K562 treated with DMSO at 1 percent for 12 hours (cell line): ENCODE data around the gene USP17L27. TPM values are rescaled to one million over a fixed set of nuclear protein-coding genes. Genes with fewer than 3 reads are reported as not detected.

ENCODE experiments used
- total RNA-seq: library from RNA; unstranded; fragments of 300-600 nt; gene quantifications from 2 replicates; pipeline ENCODE4 v1.2.3, GENCODE V29; 2022; ENCODE audit not compliant: insufficient read depth

Gene USP17L27, protein sequence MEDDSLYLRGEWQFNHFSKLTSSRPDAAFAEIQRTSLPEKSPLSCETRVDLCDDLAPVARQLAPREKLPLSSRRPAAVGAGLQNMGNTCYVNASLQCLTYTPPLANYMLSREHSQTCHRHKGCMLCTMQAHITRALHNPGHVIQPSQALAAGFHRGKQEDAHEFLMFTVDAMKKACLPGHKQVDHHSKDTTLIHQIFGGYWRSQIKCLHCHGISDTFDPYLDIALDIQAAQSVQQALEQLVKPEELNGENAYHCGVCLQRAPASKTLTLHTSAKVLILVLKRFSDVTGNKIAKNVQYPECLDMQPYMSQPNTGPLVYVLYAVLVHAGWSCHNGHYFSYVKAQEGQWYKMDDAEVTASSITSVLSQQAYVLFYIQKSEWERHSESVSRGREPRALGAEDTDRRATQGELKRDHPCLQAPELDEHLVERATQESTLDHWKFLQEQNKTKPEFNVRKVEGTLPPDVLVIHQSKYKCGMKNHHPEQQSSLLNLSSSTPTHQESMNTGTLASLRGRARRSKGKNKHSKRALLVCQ
- not detected in 2 replicates for total RNA-seq

DNA sequence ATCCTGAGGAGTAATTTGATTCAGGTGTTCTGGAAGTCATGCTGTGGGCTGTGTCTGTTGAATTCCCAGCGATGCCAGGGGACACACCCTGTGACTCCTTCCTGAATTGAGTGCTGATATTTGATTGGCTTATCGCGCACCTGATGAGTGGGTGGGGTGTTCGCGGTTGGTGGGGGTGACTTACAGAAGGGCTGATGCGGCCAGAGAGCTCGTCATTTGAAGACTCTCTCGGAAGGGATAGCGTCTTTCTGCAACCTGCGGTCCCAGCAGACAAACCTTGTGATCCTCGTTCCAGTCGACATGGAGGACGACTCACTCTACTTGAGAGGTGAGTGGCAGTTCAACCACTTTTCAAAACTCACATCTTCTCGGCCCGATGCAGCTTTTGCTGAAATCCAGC, at the start of gene USP17L27:
TSS of gene USP17L27 (plus strand) at position 301 of the 400 bp plus-strand sequence. CDS start at position 301, 0 bp downstream.

DNA sequence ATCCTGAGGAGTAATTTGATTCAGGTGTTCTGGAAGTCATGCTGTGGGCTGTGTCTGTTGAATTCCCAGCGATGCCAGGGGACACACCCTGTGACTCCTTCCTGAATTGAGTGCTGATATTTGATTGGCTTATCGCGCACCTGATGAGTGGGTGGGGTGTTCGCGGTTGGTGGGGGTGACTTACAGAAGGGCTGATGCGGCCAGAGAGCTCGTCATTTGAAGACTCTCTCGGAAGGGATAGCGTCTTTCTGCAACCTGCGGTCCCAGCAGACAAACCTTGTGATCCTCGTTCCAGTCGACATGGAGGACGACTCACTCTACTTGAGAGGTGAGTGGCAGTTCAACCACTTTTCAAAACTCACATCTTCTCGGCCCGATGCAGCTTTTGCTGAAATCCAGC, 19.1 kb upstream of the USP17L27 start, which contains the start of gene USP17L24:
TSS of gene USP17L24 (plus strand) at position 301 of the 400 bp plus-strand sequence. CDS start at position 301, 0 bp downstream.

DNA sequence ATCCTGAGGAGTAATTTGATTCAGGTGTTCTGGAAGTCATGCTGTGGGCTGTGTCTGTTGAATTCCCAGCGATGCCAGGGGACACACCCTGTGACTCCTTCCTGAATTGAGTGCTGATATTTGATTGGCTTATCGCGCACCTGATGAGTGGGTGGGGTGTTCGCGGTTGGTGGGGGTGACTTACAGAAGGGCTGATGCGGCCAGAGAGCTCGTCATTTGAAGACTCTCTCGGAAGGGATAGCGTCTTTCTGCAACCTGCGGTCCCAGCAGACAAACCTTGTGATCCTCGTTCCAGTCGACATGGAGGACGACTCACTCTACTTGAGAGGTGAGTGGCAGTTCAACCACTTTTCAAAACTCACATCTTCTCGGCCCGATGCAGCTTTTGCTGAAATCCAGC, 14.3 kb upstream of the USP17L27 start, which contains the start of gene USP17L25:
TSS of gene USP17L25 (plus strand) at position 301 of the 400 bp plus-strand sequence. CDS start at position 301, 0 bp downstream.

DNA sequence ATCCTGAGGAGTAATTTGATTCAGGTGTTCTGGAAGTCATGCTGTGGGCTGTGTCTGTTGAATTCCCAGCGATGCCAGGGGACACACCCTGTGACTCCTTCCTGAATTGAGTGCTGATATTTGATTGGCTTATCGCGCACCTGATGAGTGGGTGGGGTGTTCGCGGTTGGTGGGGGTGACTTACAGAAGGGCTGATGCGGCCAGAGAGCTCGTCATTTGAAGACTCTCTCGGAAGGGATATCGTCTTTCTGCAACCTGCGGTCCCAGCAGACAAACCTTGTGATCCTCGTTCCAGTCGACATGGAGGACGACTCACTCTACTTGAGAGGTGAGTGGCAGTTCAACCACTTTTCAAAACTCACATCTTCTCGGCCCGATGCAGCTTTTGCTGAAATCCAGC, 9.6 kb upstream of the USP17L27 start, which contains the start of gene USP17L26:
TSS of gene USP17L26 (plus strand) at position 301 of the 400 bp plus-strand sequence. CDS start at position 301, 0 bp downstream.

GRCh38 chr4:9339103-9339502, 4.8 kb upstream of the USP17L27 start, which contains the start of gene USP17L5:
USP17L5 (plus strand) TSS chr4:9339403; CDS start chr4:9339403, 0 bp downstream.

DNA sequence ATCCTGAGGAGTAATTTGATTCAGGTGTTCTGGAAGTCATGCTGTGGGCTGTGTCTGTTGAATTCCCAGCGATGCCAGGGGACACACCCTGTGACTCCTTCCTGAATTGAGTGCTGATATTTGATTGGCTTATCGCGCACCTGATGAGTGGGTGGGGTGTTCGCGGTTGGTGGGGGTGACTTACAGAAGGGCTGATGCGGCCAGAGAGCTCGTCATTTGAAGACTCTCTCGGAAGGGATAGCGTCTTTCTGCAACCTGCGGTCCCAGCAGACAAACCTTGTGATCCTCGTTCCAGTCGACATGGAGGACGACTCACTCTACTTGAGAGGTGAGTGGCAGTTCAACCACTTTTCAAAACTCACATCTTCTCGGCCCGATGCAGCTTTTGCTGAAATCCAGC, 4.6 kb downstream of the USP17L27 start, which contains the start of gene USP17L28:
TSS of gene USP17L28 (plus strand) at position 301 of the 400 bp plus-strand sequence. CDS start at position 301, 0 bp downstream.

GRCh38 chr4:9353338-9353737, 9.4 kb downstream of the USP17L27 start, which contains the start of gene USP17L29:
USP17L29 (plus strand) TSS chr4:9353638; CDS start chr4:9353638, 0 bp downstream.

DNA sequence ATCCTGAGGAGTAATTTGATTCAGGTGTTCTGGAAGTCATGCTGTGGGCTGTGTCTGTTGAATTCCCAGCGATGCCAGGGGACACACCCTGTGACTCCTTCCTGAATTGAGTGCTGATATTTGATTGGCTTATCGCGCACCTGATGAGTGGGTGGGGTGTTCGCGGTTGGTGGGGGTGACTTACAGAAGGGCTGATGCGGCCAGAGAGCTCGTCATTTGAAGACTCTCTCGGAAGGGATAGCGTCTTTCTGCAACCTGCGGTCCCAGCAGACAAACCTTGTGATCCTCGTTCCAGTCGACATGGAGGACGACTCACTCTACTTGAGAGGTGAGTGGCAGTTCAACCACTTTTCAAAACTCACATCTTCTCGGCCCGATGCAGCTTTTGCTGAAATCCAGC, 18.9 kb downstream of the USP17L27 start, which contains the start of gene USP17L30:
TSS of gene USP17L30 (plus strand) at position 301 of the 400 bp plus-strand sequence. CDS start at position 301, 0 bp downstream.

Other genes with a start within 250 kb of the USP17L27 start
- gene FAM90A26, start 173.7 kb upstream of the USP17L27 start, total RNA-seq, result not detected in 2 replicates
- not detected in 2 replicates for gene USP17L10, start 133.5 kb upstream of the USP17L27 start, total RNA-seq
- not detected in 2 replicates for gene USP17L11, start 128.7 kb upstream of the USP17L27 start, total RNA-seq
- not detected in 2 replicates for gene USP17L12, start 124.0 kb upstream of the USP17L27 start, total RNA-seq
- not detected in 2 replicates for gene USP17L13, start 119.3 kb upstream of the USP17L27 start, total RNA-seq
- not detected in 2 replicates for gene USP17L15, start 109.8 kb upstream of the USP17L27 start, total RNA-seq
- not detected in 2 replicates for gene USP17L17, start 100.3 kb upstream of the USP17L27 start, total RNA-seq
- gene USP17L18, start 95.5 kb upstream of the USP17L27 start, total RNA-seq, result not detected in 2 replicates
- not detected in 2 replicates for gene USP17L19, start 90.8 kb upstream of the USP17L27 start, total RNA-seq
- not detected in 2 replicates for gene USP17L20, start 86.0 kb upstream of the USP17L27 start, total RNA-seq
- not detected in 2 replicates for gene USP17L21, start 81.3 kb upstream of the USP17L27 start, total RNA-seq
- gene USP17L22, start 76.5 kb upstream of the USP17L27 start, total RNA-seq, result not detected in 2 replicates
- gene USP17L24, start 19.0 kb upstream of the USP17L27 start, total RNA-seq, result not detected in 2 replicates
- gene USP17L25, start 14.2 kb upstream of the USP17L27 start, total RNA-seq, result not detected in 2 replicates
- gene USP17L26, start 9.5 kb upstream of the USP17L27 start, total RNA-seq, result not detected in 2 replicates
- gene USP17L5, start 4.7 kb upstream of the USP17L27 start, total RNA-seq, result not detected in 2 replicates
- not detected in 2 replicates for gene USP17L28, start 4.7 kb downstream of the USP17L27 start, total RNA-seq
- gene USP17L29, start 9.5 kb downstream of the USP17L27 start, total RNA-seq, result not detected in 2 replicates
- not detected in 2 replicates for gene USP17L30, start 19.0 kb downstream of the USP17L27 start, total RNA-seq
- not detected in 2 replicates for gene DEFB131A, start 100.3 kb downstream of the USP17L27 start, total RNA-seq